NCI-H1105 treated with DMSO at 0.1 percent for 48 hours (cell line): ENCODE results near the gene TNS1.

Source experiments
- DNase-seq: peaks from one replicate; lab custom pipeline; 2025; lab: John Stamatoyannopoulos, UW

TNS1 gene

GRCh38 chr2:217832115-217832514 is 170.7 kb downstream of the TNS1 start:
- DNase-seq: no peak

- no peak for DNase-seq
These were observed 171.5 kb downstream of the TNS1 start for GRCh38 chr2:217831306-217831705.

GRCh38 chr2:217830807-217831206 is 172.0 kb downstream of the TNS1 start:
- DNase-seq: no peak

GRCh38 chr2:217830061-217830460 is 172.7 kb downstream of the TNS1 start:
- no peak for DNase-seq

- DNase-seq: no peak
These were observed 173.4 kb downstream of the TNS1 start for GRCh38 chr2:217829420-217829819.

GRCh38 chr2:217828336-217828735 is 174.5 kb downstream of the TNS1 start:
- no peak for DNase-seq

- no peak for DNase-seq
These were observed 175.2 kb downstream of the TNS1 start for GRCh38 chr2:217827430-217828201.

- no peak for DNase-seq
These were observed 175.8 kb downstream of the TNS1 start for GRCh38 chr2:217826991-217827390.

GRCh38 chr2:217826520-217826919 is 176.3 kb downstream of the TNS1 start:
- DNase-seq: no peak

- DNase-seq: no peak
These were observed 177.1 kb downstream of the TNS1 start for GRCh38 chr2:217825469-217826235.

- no peak for DNase-seq
These were observed 178.6 kb downstream of the TNS1 start for GRCh38 chr2:217824223-217824622.

- no peak for DNase-seq
These were observed 179.2 kb downstream of the TNS1 start for GRCh38 chr2:217823626-217824025.

- DNase-seq: no peak
These were observed 180.2 kb downstream of the TNS1 start for GRCh38 chr2:217822296-217823252.

GRCh38 chr2:217821536-217822147 is 181.2 kb downstream of the TNS1 start:
- no peak for DNase-seq

- no peak for DNase-seq
These were observed 181.9 kb downstream of the TNS1 start for GRCh38 chr2:217820904-217821303.

- no peak for DNase-seq
These were observed 182.5 kb downstream of the TNS1 start for GRCh38 chr2:217820091-217820819.

GRCh38 chr2:217818293-217818850 is 184.4 kb downstream of the TNS1 start:
- no peak for DNase-seq

GRCh38 chr2:217817466-217818292 is 185.1 kb downstream of the TNS1 start:
- no peak for DNase-seq

- DNase-seq: no peak
These were observed 186.4 kb downstream of the TNS1 start for GRCh38 chr2:217816396-217816869.

- DNase-seq: no peak
These were observed 189.0 kb downstream of the TNS1 start for GRCh38 chr2:217813828-217814227.
